Measurements from ENCODE around the gene SRSF10. TPM values are rescaled to one million over a fixed set of nuclear protein-coding genes. Genes with fewer than 3 reads are reported as not detected.

Gene SRSF10
- total and polyA plus RNA-seq, 9 of the 15 experiments (the other 6 are each of a cell fraction or from before 2014, with no cell fraction given): 154 to 264 (median 205) TPM

GRCh38 chr1:23964790-23965740 lies 15.1 kb downstream of the SRSF10 start (continued):
- TF ChIP-seq MAZ (CRISPR knock-in tag; conservative IDR thresholded peaks at IDR 0.05 in 1 of 2, IDR thresholded peaks at IDR 0.05 in 1 of 2) (0 out of 4 replicates have a peak, but pooled peaks of 1 of the 2 experiments have one; percentile 15), NFE2 (IDR thresholded peaks at IDR 0.05; ENCODE audit: low read depth) (peak; percentile 52; the same call in 1 of the 2 replicates), NCOR1 (IDR thresholded peaks at IDR 0.05) (peak; percentile 24; the same call in 1 of the 2 replicates), ZNF551 (CRISPR knock-in tag; IDR thresholded peaks at IDR 0.05) (peak; percentile 2; the same call in 1 of the 2 replicates), HNRNPLL (IDR thresholded peaks at IDR 0.05; ENCODE audit: low read depth, low read length, poor library complexity, severe bottlenecking) (no peak), ETV6 (IDR thresholded peaks at IDR 0.05; ENCODE audit: borderline replicate concordance in 1 of 2, low read depth in 2 of 2, low read length in 1 of 2) (peak; percentile 31 to 69; a peak in 1 of 4 replicates), ETV6 (CRISPR knock-in tag; IDR thresholded peaks at IDR 0.05; ENCODE audit: borderline replicate concordance) (no peak), SIN3A (IDR thresholded peaks at IDR 0.05; ENCODE audit: borderline replicate concordance in 2 of 2, control insufficient read depth in 1 of 2, low read depth in 2 of 2, low read length in 2 of 2) (no peak), ZEB2 (IDR thresholded peaks at IDR 0.05) (0 out of 2 replicates have a peak, but pooled peaks have one; percentile 49), THRB (CRISPR knock-in tag; conservative IDR thresholded peaks at IDR 0.05) (peak; percentile 33; the same call in 1 of the 2 replicates), NFATC3 (IDR thresholded peaks at IDR 0.05) (0 out of 2 replicates have a peak, but pooled peaks have one; percentile 10), FOXP1 (CRISPR knock-in tag; IDR thresholded peaks at IDR 0.05) (no peak)
- TF ChIP-seq, protein P1, sequence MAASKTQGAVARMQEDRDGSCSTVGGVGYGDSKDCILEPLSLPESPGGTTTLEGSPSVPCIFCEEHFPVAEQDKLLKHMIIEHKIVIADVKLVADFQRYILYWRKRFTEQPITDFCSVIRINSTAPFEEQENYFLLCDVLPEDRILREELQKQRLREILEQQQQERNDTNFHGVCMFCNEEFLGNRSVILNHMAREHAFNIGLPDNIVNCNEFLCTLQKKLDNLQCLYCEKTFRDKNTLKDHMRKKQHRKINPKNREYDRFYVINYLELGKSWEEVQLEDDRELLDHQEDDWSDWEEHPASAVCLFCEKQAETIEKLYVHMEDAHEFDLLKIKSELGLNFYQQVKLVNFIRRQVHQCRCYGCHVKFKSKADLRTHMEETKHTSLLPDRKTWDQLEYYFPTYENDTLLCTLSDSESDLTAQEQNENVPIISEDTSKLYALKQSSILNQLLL (CRISPR knock-in tag; IDR thresholded peaks at IDR 0.05; ENCODE audit: borderline replicate concordance): no peak
- TF ChIP-seq, protein P2, sequence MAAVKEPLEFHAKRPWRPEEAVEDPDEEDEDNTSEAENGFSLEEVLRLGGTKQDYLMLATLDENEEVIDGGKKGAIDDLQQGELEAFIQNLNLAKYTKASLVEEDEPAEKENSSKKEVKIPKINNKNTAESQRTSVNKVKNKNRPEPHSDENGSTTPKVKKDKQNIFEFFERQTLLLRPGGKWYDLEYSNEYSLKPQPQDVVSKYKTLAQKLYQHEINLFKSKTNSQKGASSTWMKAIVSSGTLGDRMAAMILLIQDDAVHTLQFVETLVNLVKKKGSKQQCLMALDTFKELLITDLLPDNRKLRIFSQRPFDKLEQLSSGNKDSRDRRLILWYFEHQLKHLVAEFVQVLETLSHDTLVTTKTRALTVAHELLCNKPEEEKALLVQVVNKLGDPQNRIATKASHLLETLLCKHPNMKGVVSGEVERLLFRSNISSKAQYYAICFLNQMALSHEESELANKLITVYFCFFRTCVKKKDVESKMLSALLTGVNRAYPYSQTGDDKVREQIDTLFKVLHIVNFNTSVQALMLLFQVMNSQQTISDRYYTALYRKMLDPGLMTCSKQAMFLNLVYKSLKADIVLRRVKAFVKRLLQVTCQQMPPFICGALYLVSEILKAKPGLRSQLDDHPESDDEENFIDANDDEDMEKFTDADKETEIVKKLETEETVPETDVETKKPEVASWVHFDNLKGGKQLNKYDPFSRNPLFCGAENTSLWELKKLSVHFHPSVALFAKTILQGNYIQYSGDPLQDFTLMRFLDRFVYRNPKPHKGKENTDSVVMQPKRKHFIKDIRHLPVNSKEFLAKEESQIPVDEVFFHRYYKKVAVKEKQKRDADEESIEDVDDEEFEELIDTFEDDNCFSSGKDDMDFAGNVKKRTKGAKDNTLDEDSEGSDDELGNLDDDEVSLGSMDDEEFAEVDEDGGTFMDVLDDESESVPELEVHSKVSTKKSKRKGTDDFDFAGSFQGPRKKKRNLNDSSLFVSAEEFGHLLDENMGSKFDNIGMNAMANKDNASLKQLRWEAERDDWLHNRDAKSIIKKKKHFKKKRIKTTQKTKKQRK (IDR thresholded peaks at IDR 0.05; ENCODE audit: borderline replicate concordance, low read depth, low read length): no peak
- TF ChIP-seq, protein P3, sequence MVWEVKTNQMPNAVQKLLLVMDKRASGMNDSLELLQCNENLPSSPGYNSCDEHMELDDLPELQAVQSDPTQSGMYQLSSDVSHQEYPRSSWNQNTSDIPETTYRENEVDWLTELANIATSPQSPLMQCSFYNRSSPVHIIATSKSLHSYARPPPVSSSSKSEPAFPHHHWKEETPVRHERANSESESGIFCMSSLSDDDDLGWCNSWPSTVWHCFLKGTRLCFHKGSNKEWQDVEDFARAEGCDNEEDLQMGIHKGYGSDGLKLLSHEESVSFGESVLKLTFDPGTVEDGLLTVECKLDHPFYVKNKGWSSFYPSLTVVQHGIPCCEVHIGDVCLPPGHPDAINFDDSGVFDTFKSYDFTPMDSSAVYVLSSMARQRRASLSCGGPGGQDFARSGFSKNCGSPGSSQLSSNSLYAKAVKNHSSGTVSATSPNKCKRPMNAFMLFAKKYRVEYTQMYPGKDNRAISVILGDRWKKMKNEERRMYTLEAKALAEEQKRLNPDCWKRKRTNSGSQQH (CRISPR knock-in tag; IDR thresholded peaks at IDR 0.05): peak; percentile 53; the same call in 1 of the 2 replicates

All from K562 (cell line).